A673 (cell line): ENCODE results near the gene FAM174C. TPM values are rescaled to one million over a fixed set of nuclear protein-coding genes. Genes with fewer than 3 reads are reported as not detected.

Experiments
- BruUV-seq: library from RNA; stranded (reverse); fragments of 400-500 nt; replicated peaks from 2 replicates; lab custom pipeline; 2021; lab: Mats Ljungman, UMichigan
- CTCF ChIA-PET: fragments of 300-600 bp; sonication (Branson Sonifier 250); formaldehyde crosslinking; loops from one replicate; lab custom pipeline; 2022; ENCODE audit warnings: antibody characterized with exemption; lab: Charles Lee
- POLR2A ChIA-PET: fragments of 300-600 bp; sonication (Branson Sonifier 250); formaldehyde crosslinking; loops from one replicate; lab custom pipeline; 2022; ENCODE audit warnings: antibody characterized with exemption; ENCODE audit not compliant: low non-redundant PET; lab: Charles Lee
- DNase-seq: peaks from one replicate; pipeline ENCODE4 v3.0.0-alpha.2; 2015; ENCODE audit warnings: low spot score
- H3K27ac ChIP-seq: fragments of 200-600 bp; sonication (generic); 2 replicates; pipeline ENCODE4 v1.5.1; 2016; ENCODE audit warnings: mixed run types, low read depth, mild to moderate bottlenecking, mixed read lengths, antibody characterized with exemption, low read length; ENCODE audit not compliant: poor library complexity, severe bottlenecking
- H3K27me3 ChIP-seq: fragments of 200-600 bp; sonication (generic); replicated peaks from 2 replicates; pipeline ENCODE4 v1.6.1; 2017; ENCODE audit warnings: mixed run types, low read depth, mild to moderate bottlenecking, mixed read lengths, antibody characterized with exemption, low read length; ENCODE audit not compliant: insufficient read depth, poor library complexity
- H3K36me3 ChIP-seq: fragments of 200-600 bp; sonication (generic); 2 replicates; pipeline ENCODE4 v1.6.1; 2016; ENCODE audit warnings: mixed run types, mild to moderate bottlenecking, mixed read lengths, antibody characterized with exemption, low read length; ENCODE audit not compliant: insufficient read depth, poor library complexity, severe bottlenecking
- H3K4me1 ChIP-seq: fragments of 200-600 bp; sonication (generic); 2 replicates; pipeline ENCODE4 v1.6.1; 2017; ENCODE audit warnings: mixed run types, mild to moderate bottlenecking, mixed read lengths, antibody characterized with exemption, low read length; ENCODE audit not compliant: insufficient read depth, poor library complexity, severe bottlenecking
- H3K4me3 ChIP-seq: fragments of 200-600 bp; sonication (generic); 2 replicates; pipeline ENCODE4 v1.5.1; 2016; ENCODE audit warnings: low read depth, mixed run types, mild to moderate bottlenecking, mixed read lengths, low read length; ENCODE audit not compliant: poor library complexity, severe bottlenecking
- H3K9me3 ChIP-seq: fragments of 200-600 bp; sonication (generic); 2 replicates; pipeline ENCODE4 v1.6.1; 2016; ENCODE audit warnings: mixed run types, low read depth, mild to moderate bottlenecking, mixed read lengths, antibody characterized with exemption, low read length; ENCODE audit not compliant: poor library complexity, severe bottlenecking
- EZH2 ChIP-seq: fragments of 200-600 bp; sonication (generic); IDR thresholded peaks from 2 replicates; pipeline ENCODE4 v1.6.1; 2017; ENCODE audit warnings: borderline replicate concordance, low read depth, mild to moderate bottlenecking, mixed read lengths, antibody characterized with exemption, low read length; ENCODE audit not compliant: poor library complexity, severe bottlenecking
- intact Hi-C: fragments of 100-400 bp; cut with micrococcal nuclease; formaldehyde crosslinking; loops from one replicate; pipeline ENCODE4 v1.10.0; 2022; ENCODE audit not compliant: unreplicated experiment
- total RNA-seq: library from RNA; stranded (reverse); gene quantifications from 2 replicates; pipeline ENCODE4 v1.2.3, GENCODE V29; 2021
- TF ChIP-seq, protein P1 (sequence below): fragments of 300-800, 200-600 bp; sonication (generic); conservative IDR thresholded peaks from 2 replicates; pipeline ENCODE4 v1.5.1; 2017; ENCODE audit warnings: low read depth, mild to moderate bottlenecking, antibody characterized with exemption, low read length, moderate library complexity, mixed read lengths

Gene FAM174C
- total RNA-seq, 1 experiment from 2014 or later: 88.6 TPM

DNA sequence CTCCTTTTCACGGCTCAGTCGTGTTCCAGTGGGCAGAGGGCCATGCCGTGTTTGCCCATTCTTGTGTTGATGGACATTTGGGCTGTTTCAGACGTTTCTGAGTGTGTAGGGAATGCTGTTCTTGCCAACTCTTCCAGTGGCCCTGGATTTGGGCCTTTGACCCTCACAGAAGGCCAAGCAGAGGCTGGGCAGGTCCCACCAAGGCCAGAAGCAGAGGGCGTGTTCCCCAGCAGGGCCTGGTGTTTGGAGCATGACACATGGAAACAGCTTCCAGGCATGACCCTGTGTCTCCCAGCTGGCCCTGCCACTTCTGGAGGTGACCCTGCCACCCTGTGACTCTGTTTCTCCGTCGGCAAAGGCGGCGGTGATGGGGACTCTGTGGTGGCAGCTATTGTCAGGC lies 46.2 kb downstream of the FAM174C start:
- H3K4me1 ChIP-seq: peaks cover 16% of the 10 kb centered on the region
- no peak overlapping the region for H3K27ac ChIP-seq
- no peak overlapping the region for H3K4me3 ChIP-seq
- TF ChIP-seq, protein P1, sequence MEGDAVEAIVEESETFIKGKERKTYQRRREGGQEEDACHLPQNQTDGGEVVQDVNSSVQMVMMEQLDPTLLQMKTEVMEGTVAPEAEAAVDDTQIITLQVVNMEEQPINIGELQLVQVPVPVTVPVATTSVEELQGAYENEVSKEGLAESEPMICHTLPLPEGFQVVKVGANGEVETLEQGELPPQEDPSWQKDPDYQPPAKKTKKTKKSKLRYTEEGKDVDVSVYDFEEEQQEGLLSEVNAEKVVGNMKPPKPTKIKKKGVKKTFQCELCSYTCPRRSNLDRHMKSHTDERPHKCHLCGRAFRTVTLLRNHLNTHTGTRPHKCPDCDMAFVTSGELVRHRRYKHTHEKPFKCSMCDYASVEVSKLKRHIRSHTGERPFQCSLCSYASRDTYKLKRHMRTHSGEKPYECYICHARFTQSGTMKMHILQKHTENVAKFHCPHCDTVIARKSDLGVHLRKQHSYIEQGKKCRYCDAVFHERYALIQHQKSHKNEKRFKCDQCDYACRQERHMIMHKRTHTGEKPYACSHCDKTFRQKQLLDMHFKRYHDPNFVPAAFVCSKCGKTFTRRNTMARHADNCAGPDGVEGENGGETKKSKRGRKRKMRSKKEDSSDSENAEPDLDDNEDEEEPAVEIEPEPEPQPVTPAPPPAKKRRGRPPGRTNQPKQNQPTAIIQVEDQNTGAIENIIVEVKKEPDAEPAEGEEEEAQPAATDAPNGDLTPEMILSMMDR: no peak
- no peak for TF ChIP-seq EZH2
- POLR2A ChIA-PET: no interaction called here
- DNase-seq: no peak
- intact Hi-C loops: no loop called here
- no TSS peak for BruUV-seq
- H3K36me3 ChIP-seq: no peaks in the 10 kb centered on the region
- no peaks in the 10 kb centered on the region for H3K27me3 ChIP-seq
- no peaks in the 10 kb centered on the region for H3K9me3 ChIP-seq
- CTCF ChIA-PET: no interaction called here

DNA sequence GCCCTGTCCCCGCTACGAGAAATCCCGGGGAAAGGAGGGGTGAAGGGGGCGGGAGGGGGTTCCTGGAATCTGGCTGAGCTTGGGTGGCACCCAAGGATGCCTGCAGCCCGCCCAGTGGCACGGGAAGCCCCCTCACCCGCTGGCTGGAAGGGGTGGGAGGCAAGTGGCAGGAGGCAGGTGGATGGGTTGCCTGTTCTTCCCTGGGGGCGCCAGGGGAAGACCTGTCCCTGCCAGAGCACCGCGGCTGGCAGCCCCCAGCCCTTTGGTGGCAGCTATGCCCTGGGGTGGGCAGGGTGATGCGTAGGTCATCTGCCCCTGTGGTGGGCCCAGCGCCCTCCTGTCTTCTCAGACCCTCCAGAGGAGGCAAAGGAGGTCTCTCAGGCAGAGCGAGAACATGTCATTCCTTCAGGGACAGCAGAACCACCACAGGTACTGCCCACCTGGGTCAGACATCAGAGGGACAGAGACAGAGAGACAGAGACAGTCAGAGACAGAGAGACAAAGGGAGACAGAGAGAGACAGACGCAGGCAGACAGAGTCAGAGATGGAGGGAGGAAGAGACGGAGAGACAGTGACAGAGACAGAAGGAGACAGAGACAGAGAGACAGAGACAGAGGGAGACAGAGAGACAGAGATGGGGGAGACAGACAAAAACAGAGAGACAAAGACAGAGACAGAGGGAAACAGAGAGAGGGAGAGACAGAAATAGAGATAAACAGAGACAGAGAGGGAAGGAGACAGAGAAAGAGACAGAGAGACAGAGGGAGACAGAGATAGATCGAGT lies 47.1 kb downstream of the FAM174C start:
- Histone ChIP-seq H3K4me3 (no peak overlapping the region), H3K27ac (no peak overlapping the region), H3K27me3 (no peaks in the 10 kb centered on the region), H3K36me3 (no peaks in the 10 kb centered on the region), H3K4me1 (peaks cover 16% of the 10 kb centered on the region), H3K9me3 (no peaks in the 10 kb centered on the region)
- ChIA-PET POLR2A (no interaction called here), CTCF (no interaction called here)
- no TSS peak for BruUV-seq
- no peak for DNase-seq
- intact Hi-C loops: no loop called here
- no peak for TF ChIP-seq EZH2
- TF ChIP-seq, protein P1: no peak

DNA sequence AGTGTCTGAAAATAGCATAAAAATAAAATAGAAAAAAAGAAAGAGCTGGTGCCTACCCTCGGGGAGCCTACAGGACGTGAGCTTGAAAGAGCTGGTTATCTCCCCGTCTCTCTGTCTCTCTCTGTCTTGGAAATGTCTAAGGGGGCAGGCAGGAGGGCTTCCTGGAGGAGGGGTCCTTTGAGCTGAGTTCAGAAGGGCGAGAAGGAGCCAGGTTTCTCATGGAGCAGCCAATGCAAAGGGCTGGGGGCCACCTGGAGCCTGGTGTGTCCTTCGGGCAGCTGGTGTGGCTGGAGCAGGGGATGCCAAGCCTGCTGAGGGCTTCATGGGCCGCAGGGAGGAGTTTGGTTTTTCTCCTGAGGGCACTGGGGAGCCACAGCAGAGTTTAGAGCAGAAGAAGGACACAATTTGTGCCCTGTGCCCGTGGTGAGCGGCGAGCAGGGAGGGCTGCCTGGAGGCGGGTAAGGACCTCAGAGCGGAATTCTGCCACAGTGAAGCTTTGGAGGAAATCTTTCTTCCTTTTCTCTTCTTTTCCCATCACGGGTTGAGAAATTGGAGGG lies 49.0 kb downstream of the FAM174C start:
- Histone ChIP-seq H3K36me3 (no peaks in the 10 kb centered on the region), H3K4me1 (peaks cover 7% of the 10 kb centered on the region), H3K27ac (no peak overlapping the region), H3K9me3 (no peaks in the 10 kb centered on the region), H3K27me3 (no peaks in the 10 kb centered on the region), H3K4me3 (peak overlapping the region; percentile 39)
- TF ChIP-seq, protein P1: no peak
- no peak for TF ChIP-seq EZH2
- no peak for DNase-seq
- intact Hi-C loops: no loop called here
- no TSS peak for BruUV-seq
- POLR2A ChIA-PET: no interaction called here
- CTCF ChIA-PET: interaction anchor here (0.6 kb wide), 1 partner anchor 288 kb away, joined by 3 read pairs; no protein-coding TSS in a partner anchor
